H1 (cell line): ENCODE results near the gene SIAH3. TPM values are rescaled to one million over a fixed set of nuclear protein-coding genes. Genes with fewer than 3 reads are reported as not detected.

Experiments used
- CTCF ChIA-PET: fragments of 300-600 bp; sonication (Branson Sonifier 250); formaldehyde crosslinking; loops from one replicate; lab custom pipeline; 2021; ENCODE audit not compliant: partially characterized antibody; lab: Charles Lee
- POLR2A ChIA-PET: fragments of 300-600 bp; sonication (Branson Sonifier 250); formaldehyde crosslinking; loops from one replicate; lab custom pipeline; 2021; ENCODE audit warnings: inconsistent platforms; ENCODE audit not compliant: partially characterized antibody; lab: Charles Lee
- DNase-seq, 2 experiments: peaks; one replicate each; pipeline versions ENCODE4 v3.0.0 to v3.0.0-alpha.2; 2010 to 2022; ENCODE audit warnings: low spot score in 2 of 2, low read depth in 1 of 2, mixed read lengths in 1 of 2
- FAIRE-seq: peaks from 2 replicates; lab custom pipeline; 2011; peaks lifted over from hg19 to GRCh38; lab: Jason Lieb, UNC
- H2AFZ ChIP-seq: 2 replicates; pipeline ENCODE4 v1.8.1; 2012; ENCODE audit warnings: low read length, inconsistent platforms
- H2AK5ac ChIP-seq: 2 replicates; pipeline ENCODE4 v1.6.1; 2013; ENCODE audit warnings: low read depth, low read length
- H2BK120ac ChIP-seq: replicated peaks from 2 replicates; pipeline ENCODE3; 2013; ENCODE audit warnings: low read depth, low read length, inconsistent platforms
- H2BK12ac ChIP-seq: 2 replicates; pipeline ENCODE4 v1.6.1; 2013; ENCODE audit warnings: low read depth, low read length
- H2BK15ac ChIP-seq: 2 replicates; pipeline ENCODE4 v1.6.1; 2013; ENCODE audit warnings: low read length
- H2BK20ac ChIP-seq: 2 replicates; pipeline ENCODE4 v1.6.1; 2013; ENCODE audit warnings: low read length
- H2BK5ac ChIP-seq: 2 replicates; pipeline ENCODE4 v1.6.1; 2013; ENCODE audit warnings: low read depth, low read length
- H3K14ac ChIP-seq: 2 replicates; pipeline ENCODE4 v1.6.1; 2013; ENCODE audit warnings: inconsistent platforms; ENCODE audit not compliant: insufficient read length
- H3K18ac ChIP-seq: 2 replicates; pipeline ENCODE4 v1.6.1; 2013; ENCODE audit warnings: low read length; ENCODE audit errors: extremely low read depth
- H3K23ac ChIP-seq: 2 replicates; pipeline ENCODE4 v1.6.1; 2013; ENCODE audit warnings: inconsistent platforms; ENCODE audit not compliant: insufficient read length
- H3K23me2 ChIP-seq: 2 replicates; pipeline ENCODE4 v1.6.1; 2013; ENCODE audit warnings: low read depth, low read length
- H3K27ac ChIP-seq: 2 replicates; pipeline ENCODE4 v1.6.1; 2011; ENCODE audit warnings: low read depth, low read length, inconsistent platforms
- H3K27me3 ChIP-seq, 4 experiments: replicated peaks in 1 of 4; 1 replicate in 1 of 4; 2 replicates in 3 of 4; pipeline versions ENCODE4 v1.6.1 to v1.8.1; 2011 to 2013; ENCODE audit warnings: low read length in 3 of 4, mild to moderate bottlenecking in 3 of 4, inconsistent platforms in 2 of 4, mixed read lengths in 2 of 4, moderate library complexity in 1 of 4; ENCODE audit not compliant: control insufficient read depth in 3 of 4, insufficient read depth in 3 of 4; ENCODE audit errors: extremely low read depth in 1 of 4
- H3K36me3 ChIP-seq, 4 experiments: 2 replicates each; pipeline versions ENCODE4 v1.6.1 to v1.8.1; 2011 to 2013; ENCODE audit warnings: mild to moderate bottlenecking in 4 of 4, low read length in 3 of 4, moderate library complexity in 2 of 4, control low read depth in 1 of 4, inconsistent platforms in 1 of 4; ENCODE audit not compliant: insufficient read depth in 4 of 4, control insufficient read depth in 2 of 4
- H3K4ac ChIP-seq: replicated peaks from 2 replicates; pipeline ENCODE3; 2013; ENCODE audit warnings: low read length, low read depth, mixed read lengths, inconsistent platforms; ENCODE audit not compliant: insufficient read length
- H3K4me1 ChIP-seq, 4 experiments: replicated peaks in 1 of 4; 1 replicate in 1 of 4; 2 replicates in 3 of 4; pipeline versions ENCODE4 v1.6.1 to v1.8.1; 2011 to 2013; ENCODE audit warnings: low read length in 3 of 4, inconsistent platforms in 2 of 4, mixed read lengths in 1 of 4; ENCODE audit not compliant: insufficient read depth in 4 of 4, control insufficient read depth in 3 of 4
- H3K4me2 ChIP-seq, 2 experiments: 2 replicates each; pipeline versions ENCODE4 v1.6.1 to v1.8.1; 2011 to 2013; ENCODE audit warnings: low read depth in 2 of 2, low read length in 2 of 2, control low read depth in 1 of 2, inconsistent platforms in 1 of 2, mild to moderate bottlenecking in 1 of 2; ENCODE audit not compliant: insufficient read depth in 1 of 2
- H3K4me3 ChIP-seq, 4 experiments: fragments of 200-600, 300-600 bp in 1 of 4; sonication (generic), shearing (Covaris generic), sonication (Bioruptor Twin) in 1 of 4; 2 replicates each; pipeline versions ENCODE4 v1.5.1 to v1.8.1; 2011 to 2016; ENCODE audit warnings: low read length in 4 of 4, low read depth in 3 of 4, control low read depth in 2 of 4, inconsistent platforms in 2 of 4, mild to moderate bottlenecking in 2 of 4, mixed read lengths in 1 of 4, moderate library complexity in 1 of 4; ENCODE audit not compliant: insufficient read depth in 2 of 4; ENCODE audit errors: extremely low read depth in 1 of 4
- H3K56ac ChIP-seq: replicated peaks from 2 replicates; pipeline ENCODE3; 2013; ENCODE audit warnings: low read depth, mild to moderate bottlenecking, mixed read lengths, low read length, inconsistent platforms; ENCODE audit not compliant: insufficient read length
- H3K79me1 ChIP-seq: 2 replicates; pipeline ENCODE4 v1.6.1; 2013; ENCODE audit warnings: low read depth, low read length, control low read depth
- H3K79me2 ChIP-seq, 2 experiments: 2 replicates each; pipeline versions ENCODE4 v1.6.1 to v1.8.1; 2012 to 2013; ENCODE audit warnings: low read length in 2 of 2, mild to moderate bottlenecking in 2 of 2, inconsistent platforms in 1 of 2; ENCODE audit not compliant: insufficient read depth in 2 of 2, control insufficient read depth in 1 of 2
- H3K9ac ChIP-seq, 4 experiments: replicated peaks in 1 of 4; 1 replicate in 1 of 4; 2 replicates in 3 of 4; pipeline versions ENCODE4 v1.6.1 to v1.8.1; 2011 to 2013; ENCODE audit warnings: low read depth in 3 of 4, low read length in 3 of 4, control low read depth in 2 of 4, mild to moderate bottlenecking in 2 of 4, moderate library complexity in 2 of 4, inconsistent platforms in 1 of 4; ENCODE audit errors: extremely low read depth in 1 of 4
- H3K9me3 ChIP-seq, 2 experiments: 2 replicates each; pipeline versions ENCODE4 v1.6.1 to v1.8.1; 2012 to 2013; ENCODE audit warnings: mild to moderate bottlenecking in 2 of 2, moderate library complexity in 2 of 2, control low read depth in 1 of 2, inconsistent platforms in 1 of 2, low read depth in 1 of 2, low read length in 1 of 2, mixed read lengths in 1 of 2; ENCODE audit not compliant: insufficient read depth in 2 of 2
- H4K20me1 ChIP-seq, 2 experiments: replicated peaks in 1 of 2; 2 replicates each; pipeline versions ENCODE3 to v1.8.1; 2011 to 2013; ENCODE audit warnings: inconsistent platforms in 2 of 2, low read length in 2 of 2, mild to moderate bottlenecking in 1 of 2; ENCODE audit not compliant: insufficient read depth in 2 of 2, control insufficient read depth in 1 of 2
- H4K5ac ChIP-seq: 2 replicates; pipeline ENCODE4 v1.6.1; 2013; ENCODE audit warnings: low read length, low read depth, mixed read lengths, inconsistent platforms; ENCODE audit not compliant: insufficient read length
- H4K8ac ChIP-seq: 2 replicates; pipeline ENCODE4 v1.8.0; 2013; ENCODE audit warnings: mild to moderate bottlenecking, moderate library complexity, low read length, inconsistent platforms; ENCODE audit not compliant: insufficient read depth; ENCODE audit errors: extremely low read depth
- H4K91ac ChIP-seq: replicated peaks from 2 replicates; pipeline ENCODE3; 2013; ENCODE audit warnings: low read length, mixed read lengths, inconsistent platforms; ENCODE audit not compliant: insufficient read length
- CBX5 ChIP-seq: fragments of 300-800, 300-1000 bp; sonication (generic); IDR thresholded peaks from 2 replicates; pipeline ENCODE4 v1.7.1; 2016; ENCODE audit warnings: antibody characterized with exemption, low read length, low read depth
- CBX8 ChIP-seq: fragments of 300-800, 300-1000 bp; sonication (generic); IDR thresholded peaks from 2 replicates; pipeline ENCODE4 v1.7.1; 2016; ENCODE audit warnings: low read depth, low read length, borderline replicate concordance
- CHD1 ChIP-seq: IDR thresholded peaks from 2 replicates; pipeline ENCODE4 v1.6.1; 2012; ENCODE audit warnings: low read depth, low read length, improper control_type of control experiment
- CTBP2 ChIP-seq: IDR thresholded peaks from 2 replicates; pipeline ENCODE4 v1.7.0; 2011; ENCODE audit warnings: borderline replicate concordance, mild to moderate bottlenecking, moderate library complexity, mixed read lengths, low read length; ENCODE audit not compliant: insufficient read depth, insufficient read length
- HDAC2 ChIP-seq, 2 experiments: fragments of 300-600 bp in 1 of 2; sonication (generic) in 1 of 2; IDR thresholded peaks; 2 replicates each; pipeline ENCODE4 v1.6.1; 2011 to 2012; ENCODE audit warnings: low read depth in 2 of 2, low read length in 2 of 2, mild to moderate bottlenecking in 2 of 2, moderate library complexity in 2 of 2, borderline replicate concordance in 1 of 2, inconsistent platforms in 1 of 2
- JUN ChIP-seq: IDR thresholded peaks from 2 replicates; pipeline ENCODE4 v1.6.1; 2011; ENCODE audit warnings: low read depth, mild to moderate bottlenecking, improper control_type of control experiment, low read length
- KDM5A ChIP-seq: fragments of 200-600 bp; IDR thresholded peaks from 2 replicates; pipeline ENCODE4 v1.7.1; 2012; ENCODE audit warnings: mild to moderate bottlenecking, low read length, inconsistent platforms, mixed read lengths
- SAP30 ChIP-seq: fragments of 300-600 bp; sonication (generic); IDR thresholded peaks from 2 replicates; pipeline ENCODE4 v1.7.1; 2012; ENCODE audit warnings: low read length, moderate library complexity, mild to moderate bottlenecking, inconsistent platforms; ENCODE audit not compliant: insufficient read depth, insufficient replicate concordance
- SRF ChIP-seq: IDR thresholded peaks from 2 replicates; pipeline ENCODE4 v1.6.1; 2011; ENCODE audit warnings: mild to moderate bottlenecking, low read depth, low read length, moderate library complexity
- TBP ChIP-seq: IDR thresholded peaks from 2 replicates; pipeline ENCODE4 v1.6.1; 2011; ENCODE audit warnings: low read depth, low read length, improper control_type of control experiment
- YY1 ChIP-seq: IDR thresholded peaks from 2 replicates; pipeline ENCODE4 v1.6.1; 2011; ENCODE audit warnings: low read depth, mild to moderate bottlenecking, low read length
- ZNF274 ChIP-seq: IDR thresholded peaks from 2 replicates; pipeline ENCODE4 v1.7.0; 2012; ENCODE audit warnings: low read length, borderline replicate concordance; ENCODE audit errors: extremely low read depth
- WGBS, 2 experiments: shearing (Covaris generic) in 1 of 2; methylation state at CpG; one replicate each; pipeline versions ENCODE4 v1.1.6 to v1.1.7; 2013 to 2015; ENCODE audit warnings: low lambda C conversion rate in 2 of 2, mixed read lengths in 2 of 2, inconsistent platforms in 1 of 2, low coverage in 1 of 2, missing lambda C conversion rate in 1 of 2; ENCODE audit not compliant: insufficient replicate concordance in 2 of 2, insufficient coverage in 1 of 2, insufficient read length in 1 of 2; ENCODE audit errors: extremely low coverage in 1 of 2, missing lambda C conversion rate in 1 of 2; 5-methylcytosine and 5-hydroxymethylcytosine counted together
- polyA plus RNA-seq, 7 experiments: library from polyadenylated mRNA; depleted of rRNA in 3 of 7; stranded (reverse) in 5 of 7; unstranded in 2 of 7; fragments of >200 nt in 5 of 7; fragments of 200-250 nt in 2 of 7; gene quantifications; 1 replicate in 5 of 7; 2 replicates in 1 of 7; 4 replicates in 1 of 7; pipeline versions ENCODE4 v1.2.1 to v1.2.3, GENCODE V29; 2011 to 2013; ENCODE audit warnings: missing spikeins in 2 of 7, mixed read lengths in 2 of 7
- total RNA-seq: library from RNA; stranded (reverse); fragmentation: NEBNext Ultra II Directional; extraction: Animal tissue kit (Norgen Biotek cat#: 25700); gene quantifications from 2 replicates; pipeline ENCODE4 v1.2.1, GENCODE V29; 2021
- TF ChIP-seq, protein P1 (sequence below): IDR thresholded peaks from 2 replicates; pipeline ENCODE4 v1.6.1; 2011; ENCODE audit warnings: low read length, improper control_type of control experiment

SIAH3 gene
- total and polyA plus RNA-seq, 2 of the 8 experiments (the other 6 are each of a cell fraction or from before 2014, with no cell fraction given): 0.15 to 0.17 TPM

DNA sequence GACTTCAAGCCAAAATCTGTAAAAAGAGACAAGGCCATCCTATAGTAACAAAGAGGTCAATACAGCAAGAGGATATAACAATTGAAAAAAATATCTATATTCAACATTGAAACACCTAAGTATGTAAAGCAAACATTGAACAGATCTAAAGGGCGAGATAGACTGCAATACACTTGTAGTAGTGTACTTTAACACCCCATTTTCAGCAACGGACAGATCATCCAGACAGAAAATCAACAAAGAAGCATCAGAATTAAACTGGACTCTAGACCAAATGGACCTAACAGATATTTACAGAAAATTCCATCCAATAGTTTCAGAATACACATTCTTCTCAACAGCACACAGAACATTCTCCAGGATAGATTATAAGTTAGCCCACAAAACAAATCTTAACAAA is 28.7 kb upstream of the SIAH3 start:
- POLR2A ChIA-PET: interaction anchor here (1.3 kb wide), 1 partner anchor 11 kb away, joined by 3 read pairs; no protein-coding TSS in a partner anchor
- CTCF ChIA-PET: interaction anchor here (0.6 to 2.2 kb wide), 12 partner anchors 11 to 77 kb away, joined by 3 to 11 read pairs (median 4); no protein-coding TSS in a partner anchor
- H3K27ac ChIP-seq: no peak overlapping the region
- DNase-seq: no peak
- H3K9ac ChIP-seq: no peak overlapping the region
- no peak overlapping the region for H3K14ac ChIP-seq
- no peaks in the 10 kb centered on the region for H3K23me2 ChIP-seq
- no peak overlapping the region for H3K18ac ChIP-seq
- H2AFZ ChIP-seq: no peak overlapping the region
- no peaks in the 10 kb centered on the region for H3K79me1 ChIP-seq
- H4K5ac ChIP-seq: no peak overlapping the region
- H3K36me3 ChIP-seq: no peaks in the 10 kb centered on the region; a peak in 1 of 8 replicates
- H2BK15ac ChIP-seq: no peak overlapping the region
- H4K8ac ChIP-seq: no peak overlapping the region
- FAIRE-seq: no peak
- no peak overlapping the region for H2BK120ac ChIP-seq
- H2BK5ac ChIP-seq: no peak overlapping the region
- H3K79me2 ChIP-seq: no peaks in the 10 kb centered on the region
- H3K56ac ChIP-seq: no peak overlapping the region
- H3K23ac ChIP-seq: no peak overlapping the region
- H2AK5ac ChIP-seq: no peak overlapping the region
- no peak overlapping the region for H3K4ac ChIP-seq
- H3K4me1 ChIP-seq: peaks cover 0 to 6% (median 3%) of the 10 kb centered on the region in 4 experiments; a peak in 2 of 7 replicates
- 43% methylated on average over 2 of the region's 2 CpGs; no CpG with 5 or more reads in 1 of the 2 experiments for WGBS, 2 experiments
- no peak overlapping the region for H2BK12ac ChIP-seq
- no peak overlapping the region for H3K4me2 ChIP-seq
- no peak overlapping the region for H3K4me3 ChIP-seq
- no peaks in the 10 kb centered on the region; a peak in 1 of 4 replicates for H3K9me3 ChIP-seq
- no peak overlapping the region for H2BK20ac ChIP-seq
- peaks cover 2 to 15% (median 6%) of the 10 kb centered on the region in 4 experiments; a peak in 5 of 7 replicates for H3K27me3 ChIP-seq
- no peak overlapping the region for H4K91ac ChIP-seq
- H4K20me1 ChIP-seq: no peaks in the 10 kb centered on the region
- TF ChIP-seq, protein P1, sequence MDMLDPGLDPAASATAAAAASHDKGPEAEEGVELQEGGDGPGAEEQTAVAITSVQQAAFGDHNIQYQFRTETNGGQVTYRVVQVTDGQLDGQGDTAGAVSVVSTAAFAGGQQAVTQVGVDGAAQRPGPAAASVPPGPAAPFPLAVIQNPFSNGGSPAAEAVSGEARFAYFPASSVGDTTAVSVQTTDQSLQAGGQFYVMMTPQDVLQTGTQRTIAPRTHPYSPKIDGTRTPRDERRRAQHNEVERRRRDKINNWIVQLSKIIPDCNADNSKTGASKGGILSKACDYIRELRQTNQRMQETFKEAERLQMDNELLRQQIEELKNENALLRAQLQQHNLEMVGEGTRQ: no peak
- no peak for TF ChIP-seq TBP
- no peak for TF ChIP-seq CBX5
- no peak for TF ChIP-seq CTBP2
- no peak for TF ChIP-seq JUN
- no peak for TF ChIP-seq SRF
- no peak for TF ChIP-seq ZNF274
- TF ChIP-seq SAP30: no peak
- TF ChIP-seq YY1: no peak
- no peak for TF ChIP-seq CBX8
- TF ChIP-seq HDAC2 (IDR thresholded peaks at IDR 0.05; ENCODE audit: borderline replicate concordance in 1 of 2, low read depth in 2 of 2, low read length in 2 of 2): no peak
- TF ChIP-seq KDM5A: no peak
- no peak for TF ChIP-seq CHD1
